NT2/D1 (cell line): ENCODE data around the gene HUNK.

Source experiments
- YY1 ChIP-seq: IDR thresholded peaks from 2 replicates; pipeline ENCODE4 v1.6.1; 2011; ENCODE audit not compliant: insufficient read length, insufficient read depth
- ZNF274 ChIP-seq: IDR thresholded peaks from 2 replicates; pipeline ENCODE4 v1.6.1; 2011; ENCODE audit warnings: mild to moderate bottlenecking, low read depth, low read length

GRCh38 chr21:32043458-32043857, 170.6 kb downstream of the HUNK start:
- TF ChIP-seq YY1 (no peak), ZNF274 (no peak)
